ENCODE measurements around the gene CDKN1B.

The CDKN1B gene

GRCh38 chr12:12699345-12699744 is 17.8 kb upstream of the CDKN1B start:
- Histone ChIP-seq H3K4me3 (ENCODE audit: severe bottlenecking) (no peak overlapping the region), H3K36me3 (ENCODE audit: low read depth) (no peaks in the 10 kb centered on the region), H3K27me3 (ENCODE audit: insufficient read depth, poor library complexity, severe bottlenecking) (no peaks in the 10 kb centered on the region), H3K4me1 (ENCODE audit: insufficient read depth, poor library complexity, severe bottlenecking) (no peaks in the 10 kb centered on the region), H3K9me3 (ENCODE audit: severe bottlenecking) (no peaks in the 10 kb centered on the region), H3K27ac (ENCODE audit: poor library complexity, severe bottlenecking) (no peak overlapping the region)
- no peak for DNase-seq (ENCODE audit: low spot score)
- no peak for ATAC-seq (ENCODE audit: low read depth)
- TF ChIP-seq, protein P1, sequence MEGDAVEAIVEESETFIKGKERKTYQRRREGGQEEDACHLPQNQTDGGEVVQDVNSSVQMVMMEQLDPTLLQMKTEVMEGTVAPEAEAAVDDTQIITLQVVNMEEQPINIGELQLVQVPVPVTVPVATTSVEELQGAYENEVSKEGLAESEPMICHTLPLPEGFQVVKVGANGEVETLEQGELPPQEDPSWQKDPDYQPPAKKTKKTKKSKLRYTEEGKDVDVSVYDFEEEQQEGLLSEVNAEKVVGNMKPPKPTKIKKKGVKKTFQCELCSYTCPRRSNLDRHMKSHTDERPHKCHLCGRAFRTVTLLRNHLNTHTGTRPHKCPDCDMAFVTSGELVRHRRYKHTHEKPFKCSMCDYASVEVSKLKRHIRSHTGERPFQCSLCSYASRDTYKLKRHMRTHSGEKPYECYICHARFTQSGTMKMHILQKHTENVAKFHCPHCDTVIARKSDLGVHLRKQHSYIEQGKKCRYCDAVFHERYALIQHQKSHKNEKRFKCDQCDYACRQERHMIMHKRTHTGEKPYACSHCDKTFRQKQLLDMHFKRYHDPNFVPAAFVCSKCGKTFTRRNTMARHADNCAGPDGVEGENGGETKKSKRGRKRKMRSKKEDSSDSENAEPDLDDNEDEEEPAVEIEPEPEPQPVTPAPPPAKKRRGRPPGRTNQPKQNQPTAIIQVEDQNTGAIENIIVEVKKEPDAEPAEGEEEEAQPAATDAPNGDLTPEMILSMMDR (IDR thresholded peaks at IDR 0.05; ENCODE audit: poor library complexity, severe bottlenecking): no peak

DNA sequence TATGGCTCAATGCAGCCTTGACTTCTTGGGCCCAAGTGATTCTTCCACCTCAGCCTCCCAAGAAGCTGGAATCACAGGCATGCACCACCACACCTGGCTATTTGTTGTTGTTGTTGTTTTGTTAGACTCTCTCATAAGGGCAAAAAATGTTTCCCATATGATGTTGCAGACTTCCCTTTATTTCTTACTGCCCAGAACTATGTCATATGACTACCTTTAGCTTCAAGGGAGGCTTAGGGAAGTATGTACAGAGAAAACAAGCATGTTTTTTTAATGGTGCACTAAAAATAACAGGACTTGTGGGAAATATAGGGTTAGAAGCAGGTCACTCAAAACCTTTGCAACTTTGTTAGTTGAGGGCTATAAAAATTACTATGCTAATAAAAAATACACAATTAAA is 16.9 kb upstream of the CDKN1B start:
- Histone ChIP-seq H3K27ac (ENCODE audit: poor library complexity, severe bottlenecking) (no peak overlapping the region), H3K36me3 (ENCODE audit: low read depth) (no peaks in the 10 kb centered on the region), H3K27me3 (ENCODE audit: insufficient read depth, poor library complexity, severe bottlenecking) (no peaks in the 10 kb centered on the region), H3K4me1 (ENCODE audit: insufficient read depth, poor library complexity, severe bottlenecking) (no peaks in the 10 kb centered on the region), H3K9me3 (ENCODE audit: severe bottlenecking) (no peaks in the 10 kb centered on the region), H3K4me3 (ENCODE audit: severe bottlenecking) (no peak overlapping the region)
- TF ChIP-seq, protein P1 (IDR thresholded peaks at IDR 0.05; ENCODE audit: poor library complexity, severe bottlenecking): no peak
- DNase-seq (ENCODE audit: low spot score) (no peak), ATAC-seq (ENCODE audit: low read depth) (no peak)

DNA sequence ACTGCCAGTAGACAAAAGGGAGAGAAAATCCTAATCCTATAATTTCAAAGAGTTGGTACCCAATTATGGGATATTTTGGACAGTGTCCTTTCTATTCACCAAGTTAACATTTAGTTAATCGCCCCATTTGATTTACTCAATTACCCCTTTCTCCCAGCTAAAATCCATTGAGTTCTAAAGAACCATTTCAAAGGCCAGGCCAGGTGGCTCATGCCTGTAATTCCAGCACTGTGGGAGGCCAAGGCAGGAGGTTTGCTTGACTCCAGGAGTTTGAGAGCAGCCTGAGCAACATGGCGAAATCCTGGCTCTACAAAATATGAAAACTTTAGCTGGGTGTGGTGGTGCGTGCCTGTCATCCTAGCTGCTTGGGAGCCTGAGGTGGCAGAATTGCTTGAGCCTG is 15.7 kb upstream of the CDKN1B start:
- Histone ChIP-seq H3K9me3 (ENCODE audit: severe bottlenecking) (no peaks in the 10 kb centered on the region), H3K4me1 (ENCODE audit: insufficient read depth, poor library complexity, severe bottlenecking) (no peaks in the 10 kb centered on the region), H3K4me3 (ENCODE audit: severe bottlenecking) (no peak overlapping the region), H3K27me3 (ENCODE audit: insufficient read depth, poor library complexity, severe bottlenecking) (no peaks in the 10 kb centered on the region), H3K36me3 (ENCODE audit: low read depth) (no peaks in the 10 kb centered on the region), H3K27ac (ENCODE audit: poor library complexity, severe bottlenecking) (no peak overlapping the region)
- no peak for DNase-seq (ENCODE audit: low spot score)
- ATAC-seq (ENCODE audit: low read depth): no peak
- TF ChIP-seq, protein P1 (IDR thresholded peaks at IDR 0.05; ENCODE audit: poor library complexity, severe bottlenecking): no peak

DNA sequence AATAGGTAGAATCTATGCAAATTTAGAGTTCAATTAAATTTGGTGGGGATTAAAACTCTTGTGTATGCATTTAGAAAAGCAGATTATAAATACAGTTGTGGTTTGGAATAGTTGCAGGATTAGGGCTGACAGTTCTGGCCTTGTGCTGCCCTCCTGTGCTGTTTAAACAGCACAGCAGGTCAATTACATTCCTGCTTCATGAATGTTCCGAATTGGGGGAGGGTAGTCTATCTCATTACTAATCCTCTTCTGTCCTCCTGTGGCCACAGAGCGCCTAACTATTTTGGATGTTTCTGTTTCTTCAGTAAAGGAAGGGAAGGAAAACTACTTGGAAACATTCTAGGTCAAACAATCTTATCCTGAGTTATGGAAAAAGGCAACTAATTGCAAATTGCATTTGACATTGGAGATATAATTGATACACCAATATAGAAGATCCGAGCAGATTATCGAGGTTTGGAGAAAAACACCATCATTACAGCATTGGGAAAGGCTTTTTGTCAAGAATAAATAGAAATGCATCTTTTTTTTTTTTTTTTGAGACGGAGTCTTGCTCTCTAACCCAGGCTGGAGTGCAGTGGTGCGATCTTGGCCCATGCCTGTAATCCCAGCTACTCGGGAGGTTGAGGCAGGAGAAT is 12.5 kb upstream of the CDKN1B start:
- TF ChIP-seq, protein P1 (IDR thresholded peaks at IDR 0.05; ENCODE audit: poor library complexity, severe bottlenecking): peak; percentile 93
- Histone ChIP-seq H3K36me3 (ENCODE audit: low read depth) (no peaks in the 10 kb centered on the region), H3K27ac (ENCODE audit: poor library complexity, severe bottlenecking) (no peak overlapping the region), H3K4me1 (ENCODE audit: insufficient read depth, poor library complexity, severe bottlenecking) (no peaks in the 10 kb centered on the region), H3K27me3 (ENCODE audit: insufficient read depth, poor library complexity, severe bottlenecking) (no peaks in the 10 kb centered on the region), H3K9me3 (ENCODE audit: severe bottlenecking) (no peaks in the 10 kb centered on the region), H3K4me3 (ENCODE audit: severe bottlenecking) (no peak overlapping the region)
- no peak for DNase-seq (ENCODE audit: low spot score)
- ATAC-seq (ENCODE audit: low read depth): peak; percentile 96

GRCh38 chr12:12705838-12706520 is 11.2 kb upstream of the CDKN1B start:
- Histone ChIP-seq H3K4me1 (ENCODE audit: insufficient read depth, poor library complexity, severe bottlenecking) (no peaks in the 10 kb centered on the region), H3K27me3 (ENCODE audit: insufficient read depth, poor library complexity, severe bottlenecking) (no peaks in the 10 kb centered on the region), H3K36me3 (ENCODE audit: low read depth) (no peaks in the 10 kb centered on the region), H3K27ac (ENCODE audit: poor library complexity, severe bottlenecking) (no peak overlapping the region), H3K4me3 (ENCODE audit: severe bottlenecking) (no peak overlapping the region), H3K9me3 (ENCODE audit: severe bottlenecking) (no peaks in the 10 kb centered on the region)
- DNase-seq (ENCODE audit: low spot score) (no peak), ATAC-seq (ENCODE audit: low read depth) (no peak)
- TF ChIP-seq, protein P1 (IDR thresholded peaks at IDR 0.05; ENCODE audit: poor library complexity, severe bottlenecking): no peak

Data from RWPE2 (cell line).